GM18520 (cell line): ENCODE results near the gene HSPA1A.

ENCODE experiments used
- ATAC-seq: cut with Tn5 transposase; IDR thresholded peaks from one replicate; pipeline ENCODE4 v1.9.1; 2021; ENCODE audit not compliant: unreplicated experiment

The HSPA1A gene

DNA sequence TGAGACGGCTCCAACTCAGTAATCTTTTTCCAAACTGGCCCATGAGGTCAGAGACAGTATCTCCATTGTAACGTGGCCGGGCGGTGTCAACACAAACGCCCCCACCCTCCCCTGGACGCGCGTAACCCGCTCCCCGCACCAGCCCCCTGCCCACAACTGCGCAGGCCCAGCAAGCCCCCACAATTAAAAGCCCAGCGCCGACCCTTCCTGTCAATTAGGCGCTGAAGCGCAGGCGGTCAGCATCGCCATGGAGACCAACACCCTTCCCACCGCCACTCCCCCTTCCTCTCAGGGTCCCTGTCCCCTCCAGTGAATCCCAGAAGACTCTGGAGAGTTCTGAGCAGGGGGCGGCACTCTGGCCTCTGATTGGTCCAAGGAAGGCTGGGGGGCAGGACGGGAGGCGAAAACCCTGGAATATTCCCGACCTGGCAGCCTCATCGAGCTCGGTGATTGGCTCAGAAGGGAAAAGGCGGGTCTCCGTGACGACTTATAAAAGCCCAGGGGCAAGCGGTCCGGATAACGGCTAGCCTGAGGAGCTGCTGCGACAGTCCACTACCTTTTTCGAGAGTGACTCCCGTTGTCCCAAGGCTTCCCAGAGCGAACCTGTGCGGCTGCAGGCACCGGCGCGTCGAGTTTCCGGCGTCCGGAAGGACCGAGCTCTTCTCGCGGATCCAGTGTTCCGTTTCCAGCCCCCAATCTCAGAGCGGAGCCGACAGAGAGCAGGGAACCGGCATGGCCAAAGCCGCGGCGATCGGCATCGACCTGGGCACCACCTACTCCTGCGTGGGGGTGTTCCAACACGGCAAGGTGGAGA is at the start of gene HSPA1A, which contains the start of gene HSPA1L:
Gene HSPA1A (plus strand): TSS at position 519 of the 814 bp plus-strand sequence. CDS start 214 bp downstream, at position 733.
Gene HSPA1L (minus strand): TSS at position 259 of the 814 bp plus-strand sequence. CDS start 3,311 bp downstream, outside the sequence.
- no peak for ATAC-seq

DNA sequence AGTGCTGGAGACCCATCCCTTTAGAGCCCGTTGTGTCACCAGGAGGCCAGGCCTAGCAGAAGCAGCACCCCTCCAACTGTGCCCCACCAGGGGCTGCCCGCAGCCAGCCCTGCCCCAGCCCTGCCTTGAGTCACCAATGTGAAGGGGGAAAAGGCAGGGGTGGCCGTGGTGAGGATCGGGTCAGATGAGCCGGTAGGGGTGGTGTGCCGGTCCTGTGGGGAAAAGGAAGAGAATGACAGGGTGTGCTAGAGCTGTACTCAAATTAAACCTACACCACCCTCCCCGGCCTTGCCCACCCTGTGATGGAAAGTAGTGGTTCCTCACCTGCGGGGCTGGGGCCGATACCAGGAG is 49.8 kb upstream of the HSPA1A start:
- no peak for ATAC-seq

DNA sequence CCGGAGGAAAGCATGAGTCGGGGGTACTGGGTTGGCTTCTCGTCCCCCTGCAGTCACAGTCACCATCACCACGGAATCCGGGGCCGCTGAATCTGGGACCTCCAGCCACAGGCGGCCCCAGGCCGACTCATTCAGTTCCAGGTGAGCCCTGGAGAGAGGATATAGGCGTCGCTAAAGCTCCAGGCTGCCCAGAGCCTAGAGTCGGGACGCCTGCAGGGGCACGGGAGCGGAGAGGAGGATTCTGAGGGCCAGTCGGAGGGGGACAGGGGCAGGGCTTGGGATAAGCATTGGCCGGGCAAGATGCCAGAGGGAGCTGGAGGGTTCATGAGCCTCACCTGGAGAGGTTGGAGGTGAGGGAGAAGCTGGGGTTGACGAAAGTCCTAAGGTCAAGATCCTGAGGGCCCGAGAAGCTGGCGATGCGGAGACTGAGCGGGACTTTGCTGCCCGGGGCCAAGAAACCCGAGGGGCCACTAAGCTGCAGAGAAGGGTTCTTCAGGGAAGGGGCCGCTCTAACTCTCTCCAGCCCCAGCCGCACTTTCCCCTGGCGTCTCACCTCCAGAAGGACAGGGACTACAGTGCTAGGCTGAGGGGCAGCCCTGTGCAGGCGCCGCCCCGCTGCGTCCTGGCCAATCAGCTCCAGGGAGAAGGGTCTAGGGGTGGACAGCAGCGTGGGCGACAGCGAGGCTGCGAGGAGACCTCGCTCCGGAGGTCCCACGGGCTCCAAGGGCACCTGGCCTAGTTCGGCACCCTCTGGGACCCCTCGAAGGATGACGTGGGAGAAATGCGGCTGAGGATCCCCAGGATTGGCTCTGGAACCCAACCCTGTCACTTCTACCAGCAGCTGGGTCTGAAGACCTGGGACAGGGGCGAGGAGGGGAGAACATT is 49.2 kb upstream of the HSPA1A start:
- ATAC-seq: no peak

DNA sequence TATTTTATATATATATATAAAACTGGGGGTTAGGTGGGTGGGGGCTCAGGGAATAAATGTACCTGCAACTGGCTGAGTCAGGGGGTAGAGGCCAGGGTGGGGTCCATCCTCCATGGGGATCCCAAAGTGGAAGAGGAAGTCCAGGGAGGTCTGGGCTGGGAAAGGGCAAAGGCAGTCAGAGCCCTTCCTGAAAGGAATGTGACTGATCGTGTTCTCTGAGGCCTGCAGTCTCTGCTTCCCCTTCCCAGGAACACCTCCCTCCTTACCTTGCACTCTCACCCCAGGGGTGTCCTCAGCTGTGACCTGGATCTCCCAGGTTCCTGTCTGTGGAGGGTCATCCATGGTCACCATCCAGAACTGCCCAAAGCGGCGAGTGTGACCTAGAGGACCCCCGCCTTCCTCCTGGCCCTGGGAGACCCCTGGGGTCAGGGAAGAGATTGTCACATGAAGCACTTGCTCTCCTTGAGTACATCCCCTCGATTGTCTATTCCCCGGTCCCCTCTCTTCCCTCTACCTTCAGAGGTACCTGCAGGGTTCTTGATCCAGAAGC is 48.2 kb upstream of the HSPA1A start:
- ATAC-seq: no peak

DNA sequence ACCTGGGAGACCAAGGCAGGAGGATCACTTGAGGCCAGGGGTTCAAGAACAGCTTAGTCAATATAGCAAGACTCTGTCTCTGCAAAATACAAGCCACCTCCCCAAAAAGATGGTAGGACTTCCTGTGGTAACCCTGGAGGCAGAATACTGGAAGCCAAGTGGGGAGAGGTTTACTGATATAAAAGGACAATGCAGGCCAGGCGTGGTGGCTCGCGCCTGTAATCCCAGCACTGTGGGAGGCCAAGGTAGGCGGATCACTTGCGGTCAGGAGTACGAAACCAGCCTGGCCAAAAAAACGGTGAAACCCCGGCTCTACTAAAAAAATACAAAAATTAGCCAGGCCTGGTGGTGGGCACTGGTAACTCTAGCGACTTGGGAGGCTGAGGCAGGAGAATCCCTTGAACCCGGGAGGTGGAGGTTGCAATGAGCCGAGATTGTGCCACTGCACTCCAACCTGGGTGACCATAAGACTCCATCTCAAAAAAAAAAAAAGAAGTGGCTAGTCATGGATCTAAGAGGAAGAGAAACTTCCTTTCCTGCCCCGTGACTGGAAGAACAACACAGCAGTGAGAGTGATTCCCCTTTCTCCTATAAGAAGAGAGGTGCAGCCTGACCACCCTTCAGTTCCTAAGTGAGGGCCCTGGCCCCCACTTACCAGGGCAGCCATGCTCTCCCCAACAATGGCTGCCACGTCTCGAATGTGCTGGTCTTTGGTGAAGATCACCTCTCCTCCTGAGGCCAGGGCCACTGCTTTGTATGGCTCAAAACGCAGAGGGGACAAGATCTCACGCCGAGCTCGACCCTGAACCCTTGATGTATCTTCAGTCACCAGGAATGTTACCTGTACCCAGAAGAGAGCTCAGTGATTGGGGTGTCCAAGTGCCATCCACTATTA is 46.7 kb upstream of the HSPA1A start:
- ATAC-seq: no peak

DNA sequence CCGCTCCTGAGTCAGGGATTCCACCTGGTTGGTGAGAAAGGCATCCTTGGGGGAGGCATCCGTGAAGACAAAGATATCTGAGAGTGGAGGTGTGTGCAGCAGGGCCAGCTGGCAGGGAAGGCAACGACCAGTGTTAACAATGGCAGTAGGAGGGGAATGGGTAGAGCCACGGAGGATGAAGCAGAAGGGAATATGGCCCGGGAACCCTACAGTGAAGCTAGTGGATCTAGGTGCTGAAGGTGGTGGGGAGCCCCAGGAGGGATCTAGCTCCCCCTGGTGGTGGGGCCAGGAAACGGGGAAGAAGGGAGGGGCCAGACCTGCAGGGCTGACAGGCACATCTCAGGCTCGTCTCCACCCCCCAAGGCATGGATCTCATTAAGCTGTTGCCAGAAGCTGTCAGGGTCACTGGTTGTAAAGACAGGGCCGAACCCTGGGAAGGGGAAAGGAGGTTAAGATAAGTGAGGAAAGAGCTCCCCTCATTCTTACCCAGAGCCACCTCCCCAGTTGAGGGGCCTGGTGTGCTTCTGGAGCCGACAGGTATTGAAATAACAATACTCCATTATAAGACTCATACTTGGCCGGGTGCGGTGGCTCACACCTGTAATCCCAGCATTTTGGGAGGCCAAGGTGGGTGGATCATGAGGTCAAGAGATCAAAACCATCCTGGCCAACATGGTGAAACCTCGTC is 45.5 kb upstream of the HSPA1A start:
- ATAC-seq: no peak

DNA sequence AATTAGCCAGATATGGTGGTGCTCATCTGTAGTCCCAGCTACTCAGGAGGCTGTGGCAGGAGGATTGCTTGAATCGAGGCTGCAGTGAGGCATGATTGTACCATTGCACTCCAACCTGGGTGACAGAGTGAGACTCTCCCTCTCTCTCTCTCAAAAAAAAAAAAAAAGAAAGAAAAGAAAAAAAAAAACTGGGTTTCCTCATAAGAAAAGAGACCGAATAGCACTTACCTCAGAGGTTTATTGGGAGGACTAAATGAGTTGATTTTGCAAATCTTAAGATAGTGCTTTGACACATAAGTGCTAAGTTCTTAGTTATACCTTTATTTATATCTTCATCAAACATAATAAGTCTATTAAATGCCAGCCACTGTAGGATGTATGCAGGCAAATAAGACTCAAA is 44.5 kb upstream of the HSPA1A start:
- no peak for ATAC-seq

DNA sequence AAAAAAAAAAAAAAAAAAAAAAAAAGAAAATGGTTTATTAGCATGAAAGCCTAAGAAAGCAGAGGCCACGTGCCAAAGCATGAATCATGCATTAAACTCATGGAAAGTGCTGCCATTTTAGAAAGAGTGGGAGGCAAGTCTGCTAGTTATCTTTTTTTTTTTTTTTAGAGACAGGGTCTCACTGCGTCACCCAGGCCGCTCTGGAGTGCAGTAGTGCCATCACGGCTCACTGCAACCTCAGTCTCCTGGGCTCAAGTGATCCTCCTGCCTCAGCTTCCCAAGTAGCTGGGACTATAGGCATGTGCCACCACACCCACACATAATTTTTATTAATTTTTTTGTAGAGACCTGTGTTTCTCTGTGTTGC is 43.4 kb upstream of the HSPA1A start:
- no peak for ATAC-seq

DNA sequence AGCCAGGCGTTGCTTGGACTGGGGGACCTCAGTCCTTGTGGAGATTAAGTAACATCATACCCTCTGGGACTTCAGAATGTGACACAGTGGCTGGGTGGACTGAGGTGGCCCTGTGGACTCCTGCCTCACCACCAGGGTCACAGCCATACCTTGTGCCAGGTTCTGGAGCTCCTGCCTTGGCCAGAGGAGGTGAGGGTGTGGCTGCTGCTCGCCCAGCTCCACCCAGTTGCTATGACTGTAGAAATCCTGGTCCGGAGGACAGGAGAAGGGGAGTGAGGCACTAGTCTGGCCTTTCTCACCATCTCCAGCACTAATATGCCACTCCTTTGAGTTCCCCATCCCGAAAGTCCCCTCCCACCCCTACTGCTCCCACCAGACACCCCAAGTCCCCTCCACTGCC is 40.2 kb upstream of the HSPA1A start:
- ATAC-seq: no peak

DNA sequence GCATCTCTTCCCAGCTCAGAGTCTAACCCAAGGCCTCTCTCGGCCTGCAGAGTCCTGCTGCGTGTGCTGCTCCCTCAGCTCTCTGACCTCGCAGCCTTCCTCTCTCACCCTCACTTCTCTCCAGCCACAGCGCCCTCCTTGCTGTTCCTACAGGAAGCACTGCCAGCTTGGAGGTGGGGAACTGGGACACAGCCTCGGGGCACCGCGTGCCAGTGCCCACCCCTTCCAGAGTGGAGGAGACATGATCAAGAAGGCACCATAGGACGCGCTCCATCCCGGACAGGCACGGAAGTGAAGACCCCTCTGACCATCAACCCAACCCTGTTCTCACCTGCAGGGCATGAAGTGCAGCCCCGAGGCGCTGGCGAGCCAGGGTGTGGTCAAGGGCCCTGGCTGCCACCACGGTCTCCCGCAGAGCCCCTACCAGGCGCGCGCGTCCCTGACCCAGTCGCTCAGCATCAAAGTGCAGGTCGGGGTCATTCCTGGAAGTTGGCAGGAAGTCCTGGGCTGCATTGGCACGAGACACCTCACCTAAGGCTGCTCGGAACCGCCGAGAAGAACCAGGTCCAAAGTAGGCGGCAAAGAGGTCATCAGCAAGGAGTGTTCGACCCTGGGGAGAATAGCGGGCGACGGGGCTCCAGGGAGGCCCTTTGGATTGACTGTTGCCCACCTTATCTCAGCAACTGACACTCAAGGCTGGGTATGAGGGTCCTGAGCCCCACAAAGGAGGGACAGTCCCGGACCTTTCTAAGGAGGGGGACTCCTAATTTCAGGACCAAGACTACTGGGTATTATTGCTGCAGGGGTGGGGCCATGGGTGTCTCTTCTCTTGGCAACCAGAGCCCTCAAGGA is 39.5 kb upstream of the HSPA1A start:
- ATAC-seq: no peak

DNA sequence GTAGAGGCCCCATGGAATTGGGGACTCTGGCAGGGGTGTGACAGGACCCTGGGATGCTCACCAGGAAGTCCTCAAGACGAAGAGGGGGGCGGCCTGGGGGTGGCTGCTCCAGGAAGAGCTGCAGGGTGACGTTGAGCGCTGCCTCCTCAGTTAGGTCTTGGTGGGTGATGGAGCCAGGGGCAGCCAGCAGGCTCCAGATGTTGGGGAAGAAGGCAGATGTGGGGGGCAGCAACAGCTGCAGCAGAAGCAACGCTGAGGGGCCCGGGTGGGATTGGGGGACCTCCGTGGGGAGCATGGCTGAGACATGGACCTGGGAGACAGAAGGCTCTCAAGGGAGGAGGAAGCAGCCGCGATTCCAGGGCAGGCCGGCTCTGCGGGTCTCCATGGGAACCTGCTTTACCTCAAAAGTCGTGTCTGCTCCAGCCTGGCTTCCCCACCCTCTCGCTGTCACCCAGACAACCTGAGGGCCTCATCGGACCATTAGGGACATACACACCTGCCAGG is 38.8 kb upstream of the HSPA1A start:
- ATAC-seq: no peak

DNA sequence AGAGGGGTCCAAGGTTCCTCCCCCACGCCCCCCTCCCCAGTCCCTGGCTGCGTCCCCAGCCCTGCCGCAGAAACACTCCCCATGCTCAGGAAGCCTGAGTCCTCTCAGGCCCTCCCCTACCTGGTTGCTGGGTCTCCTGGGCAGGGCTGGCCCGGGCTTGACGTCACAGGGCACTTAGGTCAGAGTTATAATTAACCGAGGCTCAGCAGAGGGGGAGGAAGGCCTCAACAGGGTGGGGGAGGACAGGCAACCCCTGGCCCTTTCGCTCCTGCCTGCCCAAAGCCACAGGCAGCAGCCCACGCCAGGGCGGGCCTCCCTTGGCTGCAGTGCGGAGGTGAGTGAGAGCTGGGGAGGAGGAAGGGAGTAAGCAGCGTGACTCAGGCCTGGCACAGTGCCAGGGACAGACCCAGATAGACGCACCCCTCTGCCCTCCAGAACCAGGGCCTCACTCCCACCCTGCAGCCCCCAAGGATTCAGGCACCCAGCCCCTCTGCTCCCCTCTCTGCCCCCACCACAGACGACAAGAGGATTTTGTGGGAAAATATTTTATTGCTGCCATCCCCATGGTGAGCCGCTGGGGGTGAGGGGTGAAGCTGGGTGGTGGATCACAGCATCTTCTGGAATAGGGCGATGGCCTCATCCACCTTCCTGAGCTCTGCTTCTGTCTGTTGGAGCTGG is 38.2 kb upstream of the HSPA1A start, which contains the start of gene VWA7:
Gene VWA7 (minus strand): TSS at position 340 of the 678 bp plus-strand sequence. CDS start 549 bp downstream, outside the sequence.
- ATAC-seq: no peak

DNA sequence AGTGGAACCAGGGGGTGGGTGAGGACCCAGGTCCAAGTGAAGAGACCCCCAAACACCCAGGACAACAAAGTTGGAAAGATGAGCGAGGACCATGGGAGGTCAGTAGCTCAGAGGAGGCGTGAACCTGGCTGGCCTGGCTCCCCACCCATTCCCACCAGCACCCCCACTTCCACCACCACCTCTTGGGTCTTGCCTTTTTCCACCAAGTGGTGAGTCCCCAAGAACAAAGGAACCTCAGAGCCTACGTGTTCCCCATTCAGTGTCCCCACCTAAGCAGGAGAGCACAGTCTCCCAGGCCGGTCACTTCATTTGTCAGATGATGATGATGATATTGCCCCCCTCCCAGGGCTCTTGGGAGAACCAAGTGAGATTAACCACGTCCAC is 37.7 kb upstream of the HSPA1A start:
- no peak for ATAC-seq

DNA sequence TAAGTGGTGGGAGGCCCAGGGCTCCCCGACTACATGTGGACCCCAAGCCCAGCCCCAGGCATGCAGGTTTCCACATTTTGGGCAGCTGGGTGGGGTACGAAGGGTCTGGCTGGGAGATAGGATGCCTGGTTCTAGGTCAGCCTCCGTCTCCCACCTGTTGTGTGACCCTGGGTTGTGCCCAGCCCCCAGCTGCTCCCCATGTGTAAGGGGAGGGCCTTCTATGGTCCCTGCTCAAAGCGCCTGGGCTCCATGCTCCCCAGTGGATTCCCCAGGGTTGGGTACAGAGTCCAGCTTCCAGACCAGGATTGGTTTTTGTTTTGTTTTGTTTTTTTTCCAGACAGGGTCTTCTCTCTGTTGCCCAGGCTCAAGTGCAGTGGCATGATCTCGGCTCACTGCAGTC is 37.1 kb upstream of the HSPA1A start:
- no peak for ATAC-seq

DNA sequence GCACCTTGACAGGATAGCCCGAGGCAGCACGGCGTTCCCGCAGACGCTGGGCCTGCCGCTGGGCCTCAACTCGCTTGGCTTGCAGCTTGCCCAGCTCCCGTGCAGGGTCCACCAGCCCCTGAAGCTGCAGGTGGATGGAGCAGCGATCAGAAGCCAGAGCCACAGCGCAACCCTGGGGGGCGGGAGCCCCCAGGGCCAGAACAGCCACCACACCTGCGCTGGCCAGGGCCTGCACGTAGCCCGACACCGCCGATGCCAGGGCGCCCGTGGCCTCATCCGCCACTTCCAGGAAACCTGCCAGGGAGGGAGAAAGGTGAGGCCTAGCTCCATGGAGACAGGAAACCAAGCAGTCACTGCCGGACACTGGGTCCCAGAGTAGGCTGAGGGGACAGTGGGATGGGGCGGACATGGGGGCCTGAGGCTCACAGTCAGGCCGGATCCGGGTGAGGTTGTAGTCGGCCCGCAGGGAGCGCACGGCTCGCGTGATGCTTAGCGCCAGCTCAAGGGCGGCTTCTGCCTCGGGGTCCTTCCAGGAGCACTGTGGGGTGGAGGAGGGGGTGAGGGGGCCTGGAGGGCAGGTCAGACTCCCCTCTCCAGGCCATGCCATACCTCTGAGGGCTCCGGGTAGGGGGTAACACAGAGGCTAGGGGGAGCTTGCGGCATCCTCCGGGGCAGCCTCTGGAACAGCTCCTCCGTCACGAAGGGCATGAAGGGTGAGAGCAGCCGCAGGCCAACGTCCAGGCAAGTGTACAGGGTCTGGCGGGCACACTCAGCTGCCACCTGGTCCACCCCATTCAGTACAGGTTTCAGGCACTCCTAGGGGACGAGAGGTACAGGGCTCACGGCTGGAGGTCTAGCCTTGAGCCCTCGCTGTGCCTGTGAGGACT is 36.1 kb upstream of the HSPA1A start:
- no peak for ATAC-seq

DNA sequence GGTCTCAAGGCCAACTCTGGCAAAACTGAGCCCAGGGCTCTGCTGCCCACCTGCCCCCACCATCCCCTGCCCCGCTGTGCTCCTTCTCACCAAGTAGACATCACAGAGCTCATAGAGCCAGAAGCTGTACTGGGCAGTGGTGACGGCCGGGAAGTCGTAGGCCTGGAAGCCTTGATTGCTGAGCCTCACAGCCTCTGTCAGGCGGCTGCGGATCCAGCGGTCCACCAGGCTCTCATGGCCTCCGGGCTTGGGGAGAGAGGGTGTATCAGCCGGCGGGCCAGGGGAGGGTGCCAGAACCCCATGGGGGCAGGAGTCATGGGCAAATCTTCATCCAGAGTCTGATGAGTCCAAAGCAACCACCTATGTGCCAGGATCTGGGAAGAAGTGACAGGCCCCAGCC is 35.4 kb upstream of the HSPA1A start:
- ATAC-seq: no peak

DNA sequence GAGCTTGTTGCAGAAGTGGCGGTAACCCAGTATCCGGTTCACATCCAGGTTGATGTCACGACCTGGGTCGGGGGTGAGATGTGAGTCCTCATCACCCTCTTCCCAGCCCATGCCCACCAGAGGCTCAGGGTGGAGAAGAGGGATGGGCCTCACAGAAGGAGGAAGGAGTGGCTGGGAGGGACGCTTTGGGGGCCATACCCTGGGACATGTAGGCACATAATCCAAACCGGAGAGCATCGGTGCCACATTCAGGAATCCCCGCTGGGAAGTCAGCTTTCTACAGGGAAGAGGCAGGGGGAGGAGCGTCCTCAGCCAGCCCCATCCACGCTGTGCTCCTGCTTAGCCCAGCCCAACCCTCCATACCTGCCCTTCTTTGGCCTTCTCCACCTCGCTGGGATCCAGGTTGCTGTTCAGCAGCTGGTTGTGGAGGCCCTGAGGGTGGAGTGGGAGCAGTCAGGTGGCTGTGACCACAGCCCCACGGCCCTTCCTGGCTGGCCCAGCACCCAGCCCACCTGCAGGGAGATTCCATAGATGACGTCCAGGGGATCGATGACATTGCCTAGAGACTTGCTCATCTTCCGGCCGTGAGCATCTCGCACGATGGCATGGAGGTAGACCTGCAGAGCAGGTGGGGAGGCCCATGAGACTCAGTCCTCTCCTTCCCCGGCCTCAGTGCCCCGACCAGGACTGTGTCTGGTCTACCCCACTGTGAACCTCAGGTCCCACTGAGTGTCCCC is 34.7 kb upstream of the HSPA1A start:
- no peak for ATAC-seq
